Stimulated activated CD8-positive, alpha-beta memory T cell treated with anti-CD3 and anti-CD28 coated beads, Interleukin-2, amount 100 ng/mL, for 48 hours (primary cell): ENCODE data around the gene SRL.
"Not testable (repeated sequence)": the region's sequence is repeated elsewhere in the genome, so short reads cannot be mapped to it uniquely, and the experiment has no call there.

Source experiments
- DNase-seq, 2 donors: peaks; one replicate each; pipeline ENCODE4 v3.0.0-alpha.2; 2020; ENCODE audit warnings: low read depth in 2 of 2

The SRL gene

DNA sequence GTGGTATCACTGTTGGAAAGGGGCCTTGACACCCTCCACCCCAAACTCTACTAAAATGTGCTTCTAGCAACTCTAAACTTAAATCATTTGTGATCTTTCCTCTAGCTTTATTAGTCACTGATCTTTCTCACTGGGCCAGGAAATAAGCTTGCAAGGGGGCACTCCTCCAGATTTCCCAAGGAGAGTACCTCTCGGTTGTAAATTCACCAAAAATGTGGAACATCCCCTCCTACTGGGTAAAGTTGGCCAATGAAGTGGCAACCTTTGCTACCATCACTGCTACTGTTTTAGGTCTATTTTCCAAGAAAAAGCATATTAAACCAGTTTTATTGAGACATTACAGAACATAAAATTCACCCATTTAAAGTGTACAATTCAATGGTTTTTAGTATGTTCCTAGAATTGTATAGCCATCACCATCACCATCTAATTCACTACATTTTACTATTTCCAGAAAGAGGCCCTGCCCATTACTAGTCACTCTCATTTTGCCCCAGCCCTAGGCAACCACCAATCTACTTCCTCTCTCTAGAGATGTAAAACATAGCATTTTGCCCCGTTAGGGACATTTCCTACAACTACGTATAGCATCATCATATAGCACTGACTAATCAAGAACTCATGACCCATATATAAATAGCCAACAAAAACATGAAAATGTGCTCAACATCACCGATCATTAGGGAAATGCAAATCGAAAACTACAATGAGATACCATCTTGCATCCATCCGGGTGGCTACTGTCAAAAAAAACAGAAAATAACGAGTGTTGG, 81.0 kb downstream of the SRL start:
- no peak for DNase-seq

DNA sequence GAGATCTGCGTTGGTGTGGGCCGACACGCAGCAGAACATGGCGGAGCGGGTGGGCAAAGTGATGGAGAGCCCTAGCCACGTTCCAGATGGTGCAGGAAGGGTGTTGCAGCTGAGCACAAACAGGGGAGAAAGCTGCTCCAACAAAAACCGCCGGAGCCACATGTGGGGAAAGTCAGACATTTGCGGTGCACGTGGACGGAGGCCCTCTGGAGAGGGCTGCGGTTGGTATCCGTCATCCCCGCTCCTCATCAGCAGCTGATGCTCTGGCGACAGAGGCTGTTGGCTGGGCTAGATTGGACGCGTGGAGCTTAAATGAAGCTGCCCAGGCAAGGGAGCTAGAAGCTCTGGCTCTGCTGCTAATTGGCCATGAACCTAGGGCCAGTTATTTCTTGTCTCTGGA, 82.2 kb downstream of the SRL start:
- no peak for DNase-seq

DNA sequence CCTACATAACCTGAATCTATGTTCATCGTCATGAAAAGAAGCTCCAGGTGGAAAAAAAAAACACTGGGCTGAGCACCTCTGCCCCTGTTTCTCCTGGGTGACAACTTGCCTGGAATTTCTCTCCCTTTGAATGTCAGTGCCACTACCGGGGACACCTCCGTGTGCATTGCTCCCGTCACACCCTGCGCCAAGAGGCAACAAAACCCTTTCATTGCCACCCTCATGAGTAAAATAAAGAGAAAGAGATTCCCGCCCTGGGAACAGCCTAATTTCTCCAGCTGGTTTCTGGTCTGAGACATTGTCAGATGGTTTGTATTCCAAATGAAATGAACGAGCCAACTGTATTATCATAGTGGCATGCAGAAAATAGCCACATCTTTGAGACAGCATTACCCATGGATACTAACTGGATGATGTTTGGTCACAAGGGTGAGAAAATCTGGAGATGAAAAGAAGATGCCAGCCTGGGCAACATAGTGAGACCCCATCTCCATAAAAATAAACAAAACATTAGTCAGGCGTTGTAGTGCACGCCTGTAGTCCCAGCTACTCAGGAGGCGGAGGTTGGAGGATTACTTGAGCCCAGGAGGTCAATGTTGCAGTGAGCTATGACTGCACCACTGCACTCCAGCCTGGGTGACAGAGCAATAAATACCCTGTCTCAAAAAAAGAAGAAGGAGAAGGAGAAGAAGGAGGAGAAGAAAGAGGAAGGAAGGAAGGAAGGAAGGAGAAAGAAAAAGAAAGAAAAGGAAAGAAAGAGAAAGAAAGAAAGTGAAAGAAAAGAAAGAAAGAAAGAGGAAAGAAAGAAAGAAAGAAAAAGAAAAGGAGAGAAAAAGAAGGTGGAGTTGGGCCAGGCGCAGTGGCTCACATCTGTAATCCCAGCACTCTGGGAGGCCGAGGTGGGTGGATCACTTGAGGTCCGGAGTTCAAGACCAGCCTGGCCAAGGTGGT, 83.5 kb downstream of the SRL start:
- no peak for DNase-seq

DNA sequence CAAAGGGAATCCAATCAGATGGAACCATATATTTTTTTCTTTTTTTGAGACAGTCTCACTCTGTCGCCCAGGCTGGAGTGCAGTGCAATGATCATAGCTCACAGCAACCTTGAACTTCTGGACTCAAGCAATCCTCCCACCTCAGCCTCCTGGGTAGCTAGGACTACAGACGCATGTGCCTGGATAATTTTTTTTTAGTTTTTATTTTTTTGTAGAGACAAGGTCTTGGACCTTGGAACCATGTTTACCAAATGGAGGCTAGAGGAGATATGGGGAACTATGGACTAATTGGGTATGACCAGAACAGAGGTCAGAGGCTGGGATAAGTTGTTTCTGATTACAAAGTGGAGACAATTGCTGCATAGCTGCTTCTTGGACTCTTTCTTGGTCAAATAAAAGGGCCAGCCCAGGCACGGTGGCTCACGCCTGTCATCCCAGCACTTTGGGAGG, 84.5 kb downstream of the SRL start:
- DNase-seq = no peak

DNA sequence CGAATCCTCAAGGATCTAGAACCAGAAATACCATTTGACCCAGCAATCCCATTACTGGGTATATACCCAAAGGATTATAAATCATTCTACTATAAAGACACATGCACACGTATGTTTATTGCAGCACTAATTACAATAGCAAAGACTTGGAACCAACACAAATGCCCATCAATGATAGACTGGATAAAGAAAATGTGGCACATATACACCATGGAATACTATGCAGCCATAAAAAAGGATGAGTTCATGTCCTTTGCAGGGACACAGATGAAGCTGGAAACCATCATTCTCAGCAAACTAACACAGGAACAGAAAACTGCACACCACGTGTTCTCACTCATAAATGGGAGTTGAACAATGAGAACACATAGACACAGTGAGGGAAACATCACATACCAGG, 85.4 kb downstream of the SRL start:
- DNase-seq = not testable (repeated sequence)

DNA sequence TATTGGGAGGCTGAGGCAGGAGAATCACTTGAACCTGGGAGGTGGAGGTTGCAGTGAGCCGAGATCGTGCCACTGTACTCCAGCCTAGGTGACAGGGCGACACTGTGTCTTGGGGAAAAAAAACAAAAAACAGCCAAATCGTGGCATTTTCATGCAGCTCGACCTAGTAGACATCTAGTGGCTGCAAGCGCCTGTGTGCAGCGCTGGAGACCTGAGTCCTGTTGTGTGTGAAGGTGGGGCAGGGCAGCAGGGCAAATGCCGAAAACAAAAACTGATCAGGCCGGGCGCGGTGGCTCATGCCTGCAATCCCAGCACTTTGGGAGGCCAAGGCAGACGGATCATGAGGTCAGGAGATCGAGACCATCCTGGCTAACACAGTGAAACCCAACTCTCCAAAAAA, 88.5 kb downstream of the SRL start:
- DNase-seq = not testable (repeated sequence)

DNA sequence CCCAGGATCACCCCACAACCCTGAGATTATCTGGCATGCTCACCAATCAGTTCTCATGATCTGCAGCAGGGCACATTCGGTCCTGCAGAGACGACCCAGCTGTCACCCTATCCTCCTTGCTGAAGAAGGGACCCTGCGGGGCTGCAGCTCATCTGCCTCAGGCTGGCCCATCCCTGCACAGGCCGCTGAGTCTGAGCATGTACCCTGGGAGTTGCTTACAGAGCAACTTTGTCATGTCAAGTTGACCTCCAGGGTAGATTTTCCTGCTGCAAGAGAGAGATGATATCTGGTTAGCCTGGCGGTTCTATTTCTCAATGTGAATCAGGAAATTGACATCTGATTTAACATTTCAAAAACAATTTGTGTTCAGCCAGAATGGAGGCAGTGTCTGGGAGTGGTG, 89.6 kb downstream of the SRL start:
- no peak for DNase-seq

DNA sequence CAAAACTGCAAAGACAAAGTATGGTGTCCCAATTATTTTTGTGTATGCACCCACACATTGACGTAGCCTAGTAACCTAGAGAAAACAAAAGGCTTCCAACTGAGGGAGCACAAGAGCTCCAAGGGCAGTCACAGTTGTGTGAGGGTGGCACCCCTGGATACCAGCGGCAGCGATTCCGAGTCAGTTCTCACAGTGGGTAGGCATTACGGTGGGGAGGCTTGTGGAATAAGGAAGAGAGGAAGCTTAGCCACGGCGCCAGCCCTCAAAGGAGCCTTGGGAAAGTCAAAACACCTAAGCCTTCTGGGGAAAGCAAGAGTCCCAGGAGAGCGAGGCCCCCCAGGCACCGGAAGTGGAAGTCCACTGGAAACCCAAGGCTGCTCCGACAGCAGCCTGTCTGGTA, 94.6 kb downstream of the SRL start:
- no peak for DNase-seq

DNA sequence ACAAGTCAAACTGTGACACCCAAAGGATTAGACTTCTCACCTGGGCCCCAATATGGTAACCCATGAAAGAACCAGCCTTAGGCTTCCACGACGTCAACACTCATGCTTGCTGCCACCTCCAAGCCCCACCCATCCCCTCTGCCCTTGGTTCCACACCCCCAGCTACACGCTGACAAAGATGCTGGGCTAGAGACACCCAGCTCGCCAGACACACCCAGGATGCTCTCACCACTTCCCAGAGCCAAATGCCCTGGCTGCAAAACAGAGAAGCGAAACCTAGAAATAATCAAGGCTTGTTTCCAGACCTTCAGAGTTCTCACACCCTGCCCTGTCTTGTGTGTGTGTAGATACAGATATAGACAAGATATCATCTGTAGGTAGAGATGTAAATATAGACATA, 99.6 kb downstream of the SRL start:
- no peak for DNase-seq

DNA sequence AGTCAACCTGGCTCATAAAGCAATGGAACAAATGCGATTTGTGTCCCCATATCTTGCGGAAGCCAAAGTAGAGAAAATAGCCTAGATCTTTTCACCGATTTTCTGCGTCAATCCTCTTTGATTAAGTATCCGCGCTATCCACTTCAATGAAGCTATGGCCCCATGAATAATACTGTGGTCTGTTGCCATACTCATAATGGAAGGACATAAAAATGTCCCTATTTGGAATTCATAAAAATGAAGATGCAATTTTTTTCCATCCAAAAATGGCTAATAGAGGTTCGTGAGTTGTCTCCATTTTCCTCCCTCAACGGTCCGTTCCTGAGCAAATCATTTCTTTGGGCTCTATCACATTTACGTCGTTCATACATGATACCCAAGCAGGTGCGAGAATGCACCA, 100.3 kb downstream of the SRL start:
- DNase-seq = no peak

DNA sequence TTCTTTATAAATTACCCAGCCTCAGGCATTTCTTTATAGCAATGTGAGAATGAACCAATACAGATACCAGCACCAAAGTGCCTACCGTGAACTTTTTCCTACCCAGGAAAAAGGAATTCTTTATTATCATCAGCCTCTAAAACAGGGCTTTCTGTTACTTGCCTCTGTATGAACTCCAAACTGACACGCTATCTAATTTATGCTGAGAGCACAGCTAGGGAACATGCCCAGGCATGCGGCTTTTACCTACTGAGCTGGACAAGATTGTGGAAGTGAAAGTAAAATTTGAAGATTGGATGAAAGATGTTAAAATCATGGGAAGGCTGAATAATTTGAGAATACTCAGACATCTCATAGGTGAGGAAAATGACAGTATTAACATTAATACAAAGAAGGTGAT, 101.2 kb downstream of the SRL start:
- DNase-seq = no peak

DNA sequence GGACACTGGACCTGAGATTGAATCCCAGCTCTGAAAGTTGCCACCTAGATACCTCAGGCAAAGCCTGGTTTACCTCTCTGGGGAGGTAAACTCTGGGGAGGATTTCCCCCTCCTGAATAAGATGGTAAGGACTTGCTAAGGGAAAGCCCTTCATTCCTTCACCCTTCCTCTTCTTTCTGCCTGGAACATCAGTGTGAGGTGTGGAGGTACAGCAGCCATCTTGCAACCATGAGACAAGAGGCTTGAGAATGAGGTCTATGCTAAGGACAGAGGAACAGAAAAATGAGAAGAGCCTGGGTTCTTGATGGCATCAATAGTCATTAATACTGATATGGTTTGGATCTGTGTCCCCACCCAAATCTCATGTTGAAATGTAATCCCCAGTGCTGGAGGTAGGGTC, 101.9 kb downstream of the SRL start:
- no peak for DNase-seq
